ENCODE data around the gene YWHAB.

YWHAB gene

GRCh38 chr20:44952731-44953130, 67.2 kb downstream of the YWHAB start:
- no peak for DNase-seq (ENCODE audit: low read depth in 2 of 2)

DNA sequence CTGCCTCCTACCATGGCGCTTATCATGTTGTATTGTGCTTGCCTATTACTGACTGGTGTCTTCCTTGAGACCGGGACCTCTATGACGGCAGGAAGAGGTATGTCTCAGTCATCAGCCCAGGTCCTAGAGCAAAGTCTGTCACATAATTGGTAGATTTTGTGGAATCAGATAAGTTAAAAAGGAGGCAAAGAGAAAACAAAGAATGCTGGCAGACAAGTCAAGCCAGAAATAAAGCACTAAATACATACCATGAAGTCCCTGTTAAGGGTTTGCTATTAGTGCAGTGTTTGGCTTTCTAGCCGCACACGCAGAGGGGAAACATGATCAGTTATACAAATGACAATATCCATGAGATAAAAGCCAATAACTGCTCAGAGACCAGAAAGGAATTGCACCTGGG, 68.7 kb downstream of the YWHAB start:
- DNase-seq (ENCODE audit: low read depth in 2 of 2): no peak

DNA sequence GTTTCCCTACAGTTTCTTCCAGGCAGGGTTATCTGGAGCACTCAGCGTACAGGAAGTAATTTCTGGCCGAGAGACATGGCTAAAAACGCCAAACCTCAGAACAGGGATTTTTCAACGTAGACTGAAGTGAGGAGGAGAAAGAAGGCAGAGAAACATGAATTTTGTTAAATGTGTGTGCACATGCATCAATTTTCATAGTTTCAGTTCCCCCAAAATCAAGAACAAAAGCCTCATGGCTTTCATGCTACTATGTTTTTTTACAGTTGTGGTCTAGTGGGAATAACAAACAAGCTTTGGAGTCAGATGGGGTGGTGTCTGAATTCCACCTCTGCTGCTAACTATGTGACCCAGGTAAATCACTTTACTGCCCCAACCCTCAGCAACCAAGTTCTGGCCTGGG, 69.8 kb downstream of the YWHAB start:
- DNase-seq (ENCODE audit: low read depth in 2 of 2): no peak

- DNase-seq (ENCODE audit: low read depth in 2 of 2): no peak
These were observed 70.9 kb downstream of the YWHAB start for GRCh38 chr20:44956410-44956809.

All from stimulated activated CD8-positive, alpha-beta memory T cell treated with anti-CD3 and anti-CD28 coated beads, Interleukin-7, amount 100 ng/mL, for 1 hour (primary cell).